CD4-positive, alpha-beta T cell treated with Interleukin-12 subunit alpha and Interleukin-12 subunit beta, for 1 hour (primary cell): Measurements from ENCODE around the gene CYP46A1.
"Not testable (repeated sequence)": the region's sequence is repeated elsewhere in the genome, so short reads cannot be mapped to it uniquely, and the experiment has no call there.

ENCODE experiments used
- DNase-seq: peaks from one replicate; pipeline ENCODE4 v3.0.0-alpha.2; 2020

CYP46A1 gene

DNA sequence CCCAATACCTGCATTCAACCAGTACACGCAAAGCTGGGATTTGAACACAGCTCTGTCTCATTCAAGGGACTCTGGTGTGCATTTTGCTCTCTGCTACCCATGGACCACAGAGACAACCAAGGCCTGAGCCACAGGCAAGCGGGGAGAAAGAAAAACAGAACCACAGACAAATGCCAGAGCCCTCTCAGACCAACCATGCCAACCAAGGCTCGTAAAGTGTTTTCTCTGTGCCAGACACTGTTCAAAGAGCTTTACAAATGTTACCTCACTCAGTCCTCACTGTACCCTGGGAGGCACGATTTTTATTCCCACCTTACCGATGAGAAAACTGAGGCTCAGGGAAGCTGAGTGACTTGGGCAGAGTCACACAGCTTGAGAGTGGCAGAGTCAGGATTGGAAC lies 76.7 kb downstream of the CYP46A1 start:
- no peak for DNase-seq

GRCh38 chr14:99762911-99763310 lies 78.8 kb downstream of the CYP46A1 start:
- DNase-seq = not testable (repeated sequence)

GRCh38 chr14:99763527-99764221 lies 79.6 kb downstream of the CYP46A1 start:
- DNase-seq = no peak

DNA sequence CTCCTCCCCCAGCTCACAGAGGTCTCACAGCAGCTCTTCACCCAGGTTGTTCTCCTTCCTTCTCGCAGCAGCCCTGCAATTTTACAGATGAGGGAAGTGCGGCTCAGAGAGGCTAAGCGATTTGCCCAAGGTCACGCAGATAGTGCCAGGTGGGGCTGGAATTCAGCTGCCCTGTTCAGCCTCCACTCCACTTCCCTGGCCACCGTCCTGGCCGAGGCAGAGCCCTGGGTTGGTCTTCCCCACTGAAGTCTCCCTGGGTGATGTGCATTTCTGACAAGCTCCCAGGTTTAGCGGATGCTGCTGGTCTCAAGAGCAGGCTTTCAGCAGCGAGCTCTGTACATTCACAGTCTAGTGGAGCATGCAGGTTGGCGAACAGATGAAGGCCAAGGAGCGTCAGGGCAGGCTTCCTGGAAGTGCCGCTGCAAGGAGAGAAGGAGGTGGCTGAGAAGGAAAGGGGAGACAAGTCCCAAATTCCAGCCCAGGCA lies 80.2 kb downstream of the CYP46A1 start:
- DNase-seq = no peak

DNA sequence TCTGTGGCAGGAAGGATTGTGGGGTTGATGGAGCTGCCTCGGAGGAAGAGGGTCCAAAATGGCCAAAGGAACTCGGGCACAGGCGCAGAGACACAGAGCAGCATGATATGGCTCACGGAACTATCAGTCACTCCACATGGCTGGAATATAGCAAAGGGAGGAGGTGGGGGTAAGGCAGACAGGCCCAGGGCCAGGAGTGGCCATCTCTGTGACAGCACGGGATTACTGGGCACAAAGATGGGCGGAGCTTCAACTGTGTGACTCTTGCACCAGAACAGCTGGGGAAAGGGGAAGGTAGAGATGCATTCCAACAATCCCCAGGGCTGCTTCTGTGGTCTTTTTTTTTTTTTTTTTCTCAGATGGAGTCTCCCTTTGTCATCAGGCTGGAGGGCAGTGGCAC lies 84.3 kb downstream of the CYP46A1 start:
- DNase-seq = no peak

DNA sequence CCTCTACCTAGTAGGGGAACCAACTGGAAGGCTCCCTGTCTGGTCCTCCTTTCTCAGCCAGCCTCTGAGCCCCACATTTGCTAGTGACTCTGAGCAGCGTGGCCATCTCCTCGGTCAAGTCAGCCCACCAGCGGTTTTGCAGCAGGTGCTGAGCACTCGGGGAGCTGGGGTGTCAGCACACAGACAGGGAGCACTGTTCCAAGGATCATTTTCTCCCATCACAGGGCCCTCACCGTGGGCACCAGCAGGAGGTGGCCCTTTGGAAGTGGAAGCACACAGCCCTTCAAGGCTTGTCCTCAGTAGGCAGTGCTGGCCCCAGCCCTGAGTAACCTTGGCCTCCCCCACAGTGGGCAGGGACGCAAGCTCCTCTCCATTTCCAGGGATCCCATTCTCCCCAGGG lies 85.0 kb downstream of the CYP46A1 start:
- no peak for DNase-seq

- DNase-seq = no peak
These were observed 85.7 kb downstream of the CYP46A1 start for GRCh38 chr14:99769799-99770198.

- no peak for DNase-seq
These were observed 88.5 kb downstream of the CYP46A1 start for GRCh38 chr14:99772371-99773283.

DNA sequence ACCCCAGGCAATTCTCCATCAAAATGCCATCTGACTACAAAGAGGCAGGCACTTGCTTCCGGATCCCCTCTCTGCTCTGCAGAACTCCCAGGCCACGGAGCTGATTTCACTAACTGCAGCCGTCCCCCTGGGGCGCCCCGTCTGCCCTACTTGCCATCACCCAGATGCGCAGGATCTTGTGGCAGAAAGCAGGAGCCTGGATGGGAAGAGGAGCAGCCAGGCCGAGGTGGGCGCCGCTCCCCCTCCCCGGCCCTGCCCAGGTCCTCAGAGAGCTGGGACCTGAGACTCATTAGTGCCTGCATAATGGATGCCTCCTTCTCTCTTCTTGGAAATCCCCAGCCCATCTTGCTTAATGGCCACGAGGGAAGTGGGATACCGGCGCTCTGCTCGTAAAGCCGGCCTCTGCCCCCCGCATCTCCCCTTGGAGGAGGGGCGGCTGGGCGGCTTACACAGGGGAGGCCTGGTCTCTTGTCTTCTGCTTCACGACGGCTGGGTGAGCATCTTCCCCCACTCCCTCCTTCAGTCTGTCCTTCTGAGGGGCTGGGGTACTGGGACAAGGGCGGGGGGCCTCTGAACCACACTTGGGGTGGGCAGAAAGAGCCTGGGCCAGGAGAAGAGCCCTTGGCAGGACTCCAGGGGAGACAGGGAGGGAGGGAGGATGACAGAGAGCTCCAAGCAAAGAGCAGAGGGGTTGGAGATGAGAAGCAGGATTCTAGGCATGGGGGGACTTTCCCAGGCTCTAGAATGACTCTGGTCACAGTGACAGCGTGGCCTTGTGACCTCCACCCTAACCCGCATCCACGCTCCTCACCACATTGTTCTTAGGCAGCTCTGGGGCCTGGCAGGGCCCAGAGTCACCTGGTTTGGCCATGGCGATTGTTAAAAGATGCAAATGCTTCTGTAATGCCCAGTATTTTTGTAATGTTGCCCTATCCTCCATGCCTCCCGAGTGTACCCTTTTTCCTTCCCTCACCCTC lies 89.7 kb downstream of the CYP46A1 start:
- no peak for DNase-seq

- no peak for DNase-seq
These were observed 90.6 kb downstream of the CYP46A1 start for GRCh38 chr14:99774556-99775307.

- DNase-seq = no peak
These were observed 91.3 kb downstream of the CYP46A1 start for GRCh38 chr14:99775351-99775750.
